ENCODE measurements around the gene DNAJB13. TPM values are rescaled to one million over a fixed set of nuclear protein-coding genes. Genes with fewer than 3 reads are reported as not detected.

The DNAJB13 gene
- total and polyA plus RNA-seq, 4 donors, result 0.40 to 7.2 (median 4.6) TPM

GRCh38 chr11:73996161-73996747 lies 45.4 kb downstream of the DNAJB13 start:
- Histone ChIP-seq H3K27ac (ENCODE audit: low read depth, low read length) (no peak overlapping the region), H3K9me3 (ENCODE audit: control insufficient read depth, insufficient read depth, low read length) (no peaks in the 10 kb centered on the region), H3K4me1 (ENCODE audit: control insufficient read depth, insufficient read depth, low read length) (peaks cover 3% of the 10 kb centered on the region), H3K36me3 (ENCODE audit: control insufficient read depth, insufficient read depth, low read length) (peaks cover 4% of the 10 kb centered on the region), H3K4me3 (ENCODE audit: low read depth, low read length) (no peak overlapping the region), H3K27me3 (ENCODE audit: control insufficient read depth, insufficient read depth, low read length) (no peaks in the 10 kb centered on the region)
- no peak for DNase-seq (ENCODE audit: low read depth in 4 of 6, low spot score in 6 of 6)
- 91% methylated on average over 4 of the region's 4 CpGs for WGBS (ENCODE audit: insufficient coverage)

GRCh38 chr11:73997120-73997770 lies 46.4 kb downstream of the DNAJB13 start:
- Histone ChIP-seq H3K27ac (ENCODE audit: low read depth, low read length) (no peak overlapping the region), H3K9me3 (ENCODE audit: control insufficient read depth, insufficient read depth, low read length) (no peaks in the 10 kb centered on the region)
- 94% methylated on average over 5 of the region's 6 CpGs for WGBS (ENCODE audit: insufficient coverage)

GRCh38 chr11:73998846-73999575 lies 48.2 kb downstream of the DNAJB13 start:
- WGBS (ENCODE audit: insufficient coverage), result 96% methylated on average over 4 of the region's 13 CpGs
- Histone ChIP-seq H3K4me1 (ENCODE audit: control insufficient read depth, insufficient read depth, low read length) (peaks cover 8% of the 10 kb centered on the region), H3K27me3 (ENCODE audit: control insufficient read depth, insufficient read depth, low read length) (no peaks in the 10 kb centered on the region), H3K36me3 (ENCODE audit: control insufficient read depth, insufficient read depth, low read length) (peaks cover 18% of the 10 kb centered on the region), H3K9me3 (ENCODE audit: control insufficient read depth, insufficient read depth, low read length) (no peaks in the 10 kb centered on the region), H3K4me3 (ENCODE audit: low read depth, low read length) (no peak overlapping the region), H3K27ac (ENCODE audit: low read depth, low read length) (no peak overlapping the region)
- no peak for DNase-seq (ENCODE audit: low read depth in 4 of 6, low spot score in 6 of 6)

More at GRCh38 chr11:73997120-73997770, 46.4 kb downstream of the DNAJB13 start:
- Histone ChIP-seq H3K4me1 (ENCODE audit: control insufficient read depth, insufficient read depth, low read length) (peaks cover 3% of the 10 kb centered on the region), H3K4me3 (ENCODE audit: low read depth, low read length) (no peak overlapping the region), H3K27me3 (ENCODE audit: control insufficient read depth, insufficient read depth, low read length) (no peaks in the 10 kb centered on the region), H3K36me3 (ENCODE audit: control insufficient read depth, insufficient read depth, low read length) (peaks cover 9% of the 10 kb centered on the region)
- DNase-seq (ENCODE audit: low read depth in 4 of 6, low spot score in 6 of 6), result no peak

DNA sequence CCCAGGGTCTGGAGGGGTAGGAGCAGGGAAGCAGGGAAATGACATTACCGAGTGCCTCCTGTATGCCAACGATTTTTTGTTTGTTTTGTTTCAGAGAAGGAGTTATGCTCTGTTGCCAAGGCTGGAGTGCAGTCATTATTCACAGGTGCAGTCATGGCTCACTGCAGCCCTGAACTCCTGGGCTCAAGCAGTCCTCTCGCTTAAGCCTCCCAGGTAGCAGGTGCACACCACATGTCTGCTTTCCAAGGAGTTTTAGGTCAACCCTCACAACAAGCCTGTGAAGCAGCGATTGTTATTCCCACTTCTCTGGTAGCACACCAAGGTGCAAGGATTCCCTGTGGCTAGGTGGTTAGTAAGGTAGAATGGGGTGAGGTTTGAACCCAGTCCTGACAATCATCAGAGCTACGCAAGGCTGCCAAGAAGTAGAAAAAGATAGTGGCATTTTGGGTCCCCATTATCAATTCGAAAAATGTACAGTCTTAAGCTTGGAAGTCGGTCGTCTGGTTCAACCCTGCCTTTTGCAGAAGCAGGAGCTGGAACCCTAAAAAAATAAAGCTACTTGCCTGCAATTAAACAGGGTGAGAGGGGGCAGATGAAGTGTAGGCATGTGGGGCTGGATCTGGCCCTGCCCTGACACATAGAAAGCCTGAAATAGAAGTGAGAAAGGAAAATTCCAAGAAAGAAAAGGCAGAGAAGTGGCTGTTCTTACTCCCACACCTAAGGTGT lies 48.9 kb downstream of the DNAJB13 start:
- peaks cover 22% of the 10 kb centered on the region for H3K36me3 ChIP-seq (ENCODE audit: control insufficient read depth, insufficient read depth, low read length)
- DNase-seq (ENCODE audit: low read depth in 4 of 6, low spot score in 6 of 6), result no peak
- no peak overlapping the region for H3K4me3 ChIP-seq (ENCODE audit: low read depth, low read length)
- no peaks in the 10 kb centered on the region for H3K9me3 ChIP-seq (ENCODE audit: control insufficient read depth, insufficient read depth, low read length)
- no peak overlapping the region for H3K27ac ChIP-seq (ENCODE audit: low read depth, low read length)
- no peaks in the 10 kb centered on the region for H3K27me3 ChIP-seq (ENCODE audit: control insufficient read depth, insufficient read depth, low read length)
- 90% methylated on average over 8 of the region's 8 CpGs for WGBS (ENCODE audit: insufficient coverage)
- H3K4me1 ChIP-seq (ENCODE audit: control insufficient read depth, insufficient read depth, low read length), result peaks cover 14% of the 10 kb centered on the region

- Histone ChIP-seq H3K9me3 (ENCODE audit: control insufficient read depth, insufficient read depth, low read length) (no peaks in the 10 kb centered on the region), H3K27me3 (ENCODE audit: control insufficient read depth, insufficient read depth, low read length) (no peaks in the 10 kb centered on the region), H3K27ac (ENCODE audit: low read depth, low read length) (no peak overlapping the region), H3K4me3 (ENCODE audit: low read depth, low read length) (no peak overlapping the region), H3K4me1 (ENCODE audit: control insufficient read depth, insufficient read depth, low read length) (peaks cover 21% of the 10 kb centered on the region), H3K36me3 (ENCODE audit: control insufficient read depth, insufficient read depth, low read length) (peaks cover 28% of the 10 kb centered on the region)
- 38% methylated on average over 5 of the region's 14 CpGs for WGBS (ENCODE audit: insufficient coverage)
- DNase-seq (ENCODE audit: low read depth in 4 of 6, low spot score in 6 of 6), result no peak
Measured at GRCh38 chr11:74000307-74001133, 49.7 kb downstream of the DNAJB13 start.

GRCh38 chr11:74001822-74002286 lies 51.0 kb downstream of the DNAJB13 start:
- Histone ChIP-seq H3K4me1 (ENCODE audit: control insufficient read depth, insufficient read depth, low read length) (peaks cover 22% of the 10 kb centered on the region), H3K27me3 (ENCODE audit: control insufficient read depth, insufficient read depth, low read length) (no peaks in the 10 kb centered on the region), H3K4me3 (ENCODE audit: low read depth, low read length) (no peak overlapping the region), H3K27ac (ENCODE audit: low read depth, low read length) (no peak overlapping the region), H3K36me3 (ENCODE audit: control insufficient read depth, insufficient read depth, low read length) (peaks cover 37% of the 10 kb centered on the region), H3K9me3 (ENCODE audit: control insufficient read depth, insufficient read depth, low read length) (no peaks in the 10 kb centered on the region)
- WGBS (ENCODE audit: insufficient coverage), result 93% methylated on average over 6 of the region's 7 CpGs
- no peak for DNase-seq (ENCODE audit: low read depth in 4 of 6, low spot score in 6 of 6)

GRCh38 chr11:74002832-74003231 lies 52.0 kb downstream of the DNAJB13 start:
- Histone ChIP-seq H3K36me3 (ENCODE audit: control insufficient read depth, insufficient read depth, low read length) (peaks cover 41% of the 10 kb centered on the region), H3K9me3 (ENCODE audit: control insufficient read depth, insufficient read depth, low read length) (no peaks in the 10 kb centered on the region)
- WGBS (ENCODE audit: insufficient coverage), result 90% methylated on average over 2 of the region's 4 CpGs

GRCh38 chr11:74004046-74004695 lies 53.3 kb downstream of the DNAJB13 start:
- Histone ChIP-seq H3K4me3 (ENCODE audit: low read depth, low read length) (no peak overlapping the region), H3K9me3 (ENCODE audit: control insufficient read depth, insufficient read depth, low read length) (no peaks in the 10 kb centered on the region), H3K27me3 (ENCODE audit: control insufficient read depth, insufficient read depth, low read length) (no peaks in the 10 kb centered on the region), H3K4me1 (ENCODE audit: control insufficient read depth, insufficient read depth, low read length) (peaks cover 22% of the 10 kb centered on the region), H3K36me3 (ENCODE audit: control insufficient read depth, insufficient read depth, low read length) (peaks cover 44% of the 10 kb centered on the region), H3K27ac (ENCODE audit: low read depth, low read length) (no peak overlapping the region)
- 88% methylated on average over 5 of the region's 6 CpGs for WGBS (ENCODE audit: insufficient coverage)
- no peak for DNase-seq (ENCODE audit: low read depth in 4 of 6, low spot score in 6 of 6)

More at GRCh38 chr11:74002832-74003231, 52.0 kb downstream of the DNAJB13 start:
- H3K27ac ChIP-seq (ENCODE audit: low read depth, low read length), result no peak overlapping the region
- H3K4me1 ChIP-seq (ENCODE audit: control insufficient read depth, insufficient read depth, low read length), result peaks cover 22% of the 10 kb centered on the region
- no peak for DNase-seq (ENCODE audit: low read depth in 4 of 6, low spot score in 6 of 6)
- no peaks in the 10 kb centered on the region for H3K27me3 ChIP-seq (ENCODE audit: control insufficient read depth, insufficient read depth, low read length)
- H3K4me3 ChIP-seq (ENCODE audit: low read depth, low read length), result no peak overlapping the region
